Measurements from ENCODE around the gene DMD.

- TF ChIP-seq EZH2 (IDR thresholded peaks at IDR 0.05), result no peak
- TF ChIP-seq POLR2AphosphoS5 (IDR thresholded peaks at IDR 0.05; ENCODE audit: borderline replicate concordance, low read depth, low read length), result no peak
Measured at GRCh38 chrX:31201503-31201902, 2009.8 kb downstream of the DMD start.
